Right lobe of liver (tissue), 6 donors: ENCODE results near the gene RTN4. TPM values are rescaled to one million over a fixed set of nuclear protein-coding genes. Genes with fewer than 3 reads are reported as not detected.
A peak's percentile ranks its signal among the peaks of the same experiment; 100 is the strongest.
"Not testable (repeated sequence)": the region's sequence is repeated elsewhere in the genome, so short reads cannot be mapped to it uniquely, and the experiment has no call there.

Source experiments
- ATAC-seq, 4 donors: fragments of 200-7000 bp; cut with Tn5 transposase; one replicate each; pipeline ENCODE4 v1.9.1; 2020; ENCODE audit warnings: mild to moderate bottlenecking in 4 of 4, moderate library complexity in 4 of 4
- DNase-seq, 3 donors: peaks; one replicate each; pipeline ENCODE4 v3.0.0-alpha.2; 2020
- H3K27ac ChIP-seq, 3 donors: fragments of 200-600 bp; one replicate each; pipeline ENCODE4 v1.8.0; 2022
- H3K27me3 ChIP-seq, 2 donors: fragments of 200-600 bp; one replicate each; pipeline ENCODE4 v1.8.0; 2022
- H3K36me3 ChIP-seq, 4 donors: fragments of 200-600 bp; sonication (generic) in 1 of 4; one replicate each; pipeline versions ENCODE4 v1.5.1 to v1.8.0; 2017 to 2022; ENCODE audit warnings: control low read depth in 1 of 4
- H3K4me1 ChIP-seq, 4 donors: fragments of 200-600 bp; sonication (generic) in 1 of 4; one replicate each; pipeline versions ENCODE4 v1.5.1 to v1.8.0; 2017 to 2022; ENCODE audit warnings: control low read depth in 1 of 4
- H3K4me3 ChIP-seq, 3 donors: fragments of 200-600 bp; one replicate each; pipeline ENCODE4 v1.8.0; 2022
- H3K9me3 ChIP-seq, 4 donors: fragments of 200-600 bp; sonication (generic) in 1 of 4; one replicate each; pipeline versions ENCODE4 v1.5.1 to v1.8.0; 2017 to 2022; ENCODE audit warnings: control low read depth in 1 of 4
- CTCF ChIP-seq, 4 donors: fragments of 200-600 bp in 3 of 4; fragments of 450-650 bp in 1 of 4; IDR thresholded peaks; one replicate each; pipeline versions ENCODE4 v1.5.1 to v1.8.0; 2016 to 2022; ENCODE audit warnings: antibody characterized with exemption in 4 of 4, mild to moderate bottlenecking in 2 of 4
- POLR2A ChIP-seq: fragments of 450-650 bp; IDR thresholded peaks from one replicate; pipeline ENCODE4 v1.6.1; 2017; ENCODE audit warnings: antibody characterized with exemption, mild to moderate bottlenecking
- WGBS: methylation state at CpG from one replicate; pipeline ENCODE4 v1.1.6; 2018; ENCODE audit warnings: low coverage, low lambda C conversion rate; ENCODE audit not compliant: insufficient coverage; ENCODE audit errors: missing lambda C conversion rate; 5-methylcytosine and 5-hydroxymethylcytosine counted together
- intact Hi-C, 2 donors: fragments of 100-400 bp; cut with DNase I; formaldehyde crosslinking; loops; one replicate each; pipeline versions ENCODE4 v1.11.2 to v1.14.1; 2022
- total RNA-seq, 6 experiments: library from RNA; depleted of rRNA in 2 of 6; stranded (reverse); fragments of >200 nt in 2 of 6; fragmentation: NEBNext Ultra II Directional in 3 of 6; extraction: Animal tissue kit (Norgen Biotek cat#: 25700) in 3 of 6; gene quantifications; one replicate each; pipeline versions ENCODE4 v1.1.0 to v1.2.4, GENCODE V29; 2016 to 2023
- donor health status: DM: no; HTN: yes; CAD: no.
- donor health status: DM: no; HTN: no; CAD: no.
- donor health status: DM: no; HTN: no; CAD: no.
- donor health status: DM: no; HTN: yes; CAD: no.
- donor health status: DM: no; HTN: yes; CAD: no.

Gene RTN4
- total RNA-seq, 6 experiments from 2014 or later: 126 to 195 (median 177) TPM

GRCh38 chr2:55076721-55077120 lies 26.5 kb upstream of the RTN4 start:
- intact Hi-C loops: no loop called here
- Histone ChIP-seq H3K9me3 (no peaks in the 10 kb centered on the region), H3K4me3 (no peak overlapping the region), H3K27ac (no peak overlapping the region), H3K27me3 (no peaks in the 10 kb centered on the region), H3K36me3 (no peaks in the 10 kb centered on the region), H3K4me1 (no peaks in the 10 kb centered on the region)
- no peak for DNase-seq
- WGBS: 83% methylated on average over 9 of the region's 9 CpGs
- TF ChIP-seq CTCF (IDR thresholded peaks at IDR 0.05): no peak
- no peak for TF ChIP-seq POLR2A
- no peak for ATAC-seq

DNA sequence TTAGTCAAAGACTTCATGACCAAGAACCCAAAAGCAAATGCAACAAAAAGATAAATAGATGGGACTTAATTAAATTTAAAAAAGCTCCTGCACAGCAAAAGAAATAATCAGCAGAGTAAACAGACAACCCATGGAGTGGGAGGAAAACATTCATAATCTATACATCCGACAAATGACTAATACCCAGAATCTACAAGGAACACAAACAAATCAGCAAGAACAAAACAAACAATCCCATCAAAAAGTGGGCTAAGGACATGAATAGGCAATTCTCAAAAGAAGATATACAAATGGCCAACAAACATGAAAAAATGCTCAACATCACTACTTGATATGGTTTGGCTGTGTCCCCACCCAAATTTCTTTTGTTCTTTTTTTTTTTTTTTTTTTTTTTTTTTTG lies 25.8 kb upstream of the RTN4 start:
- ATAC-seq, H3K4me3 ChIP-seq, H3K27me3 ChIP-seq, H3K36me3 ChIP-seq, intact Hi-C loops, H3K9me3 ChIP-seq, H3K4me1 ChIP-seq, DNase-seq, H3K27ac ChIP-seq: not testable (repeated sequence)
- WGBS: 56% methylated on average over 1 of the region's 1 CpG

GRCh38 chr2:55073000-55073983 lies 23.0 kb upstream of the RTN4 start:
- H3K27ac ChIP-seq: no peak overlapping the region
- intact Hi-C loops: no loop called here

DNA sequence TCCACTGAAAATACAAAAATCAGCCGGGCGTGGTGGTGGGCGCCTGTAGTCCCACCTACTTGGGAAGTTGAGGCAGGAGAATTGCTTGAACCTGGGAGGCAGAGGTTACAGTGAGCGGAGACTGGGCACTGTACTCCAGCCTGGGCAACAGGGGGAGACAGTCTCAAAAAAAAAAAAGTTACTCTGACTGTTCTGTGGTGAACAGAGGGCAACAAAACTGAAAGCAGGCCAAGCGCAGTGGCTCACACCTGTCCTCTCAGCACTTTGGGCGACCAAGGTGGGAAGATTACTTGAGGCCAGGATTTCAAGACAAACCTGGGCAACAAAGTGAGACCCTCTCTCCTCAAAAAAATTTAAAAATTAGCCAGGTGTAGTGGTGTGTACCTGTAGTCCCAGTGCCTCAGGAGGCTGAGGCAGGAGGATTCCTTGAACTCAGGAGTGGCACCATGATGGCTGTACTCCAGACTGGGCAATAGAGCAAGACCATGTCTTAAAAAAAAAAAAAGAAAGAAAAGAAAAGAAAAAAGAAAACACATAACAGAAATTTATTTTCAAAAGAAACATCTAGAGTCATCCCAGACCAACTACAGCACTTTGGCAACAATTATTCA lies 13.6 kb upstream of the RTN4 start:
- no peak overlapping the region for H3K4me3 ChIP-seq
- H3K27me3 ChIP-seq: no peaks in the 10 kb centered on the region
- H3K9me3 ChIP-seq: no peaks in the 10 kb centered on the region
- 94% methylated on average over 6 of the region's 6 CpGs for WGBS
- H3K4me1 ChIP-seq: no peaks in the 10 kb centered on the region
- peak in 1 of 4 donors; percentile 28 for ATAC-seq
- no peaks in the 10 kb centered on the region for H3K36me3 ChIP-seq
- TF ChIP-seq CTCF (IDR thresholded peaks at IDR 0.05): no peak
- TF ChIP-seq POLR2A: no peak
- H3K27ac ChIP-seq: no peak overlapping the region
- intact Hi-C loops: no loop called here
- no peak for DNase-seq

More at GRCh38 chr2:55073000-55073983, 23.0 kb upstream of the RTN4 start:
- DNase-seq: no peak
- no peak for ATAC-seq
- Histone ChIP-seq H3K27me3 (no peaks in the 10 kb centered on the region), H3K36me3 (no peaks in the 10 kb centered on the region), H3K4me1 (no peaks in the 10 kb centered on the region), H3K9me3 (no peaks in the 10 kb centered on the region), H3K4me3 (no peak overlapping the region)
- TF ChIP-seq CTCF (IDR thresholded peaks at IDR 0.05): no peak
- no peak for TF ChIP-seq POLR2A
- 56% methylated on average over 6 of the region's 6 CpGs for WGBS

DNA sequence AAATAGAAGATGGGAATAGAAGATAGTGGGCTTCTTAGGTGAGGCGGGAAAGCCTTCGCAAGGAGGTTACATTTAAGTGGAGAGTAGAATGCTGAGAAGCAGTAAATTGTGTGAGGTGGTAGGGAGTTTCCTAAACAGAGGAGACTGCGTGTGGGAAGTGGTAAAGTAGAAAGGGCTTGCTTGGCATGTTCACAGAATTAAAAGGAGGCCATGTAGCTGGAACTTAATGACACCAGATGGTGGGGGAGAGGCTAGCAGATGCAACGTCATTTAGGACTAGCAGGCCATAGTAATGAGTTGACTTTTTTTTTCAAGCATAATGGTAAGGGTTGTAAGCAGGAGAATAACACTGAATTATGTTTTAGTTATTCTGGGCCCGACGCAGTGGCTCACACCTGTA lies 13.0 kb upstream of the RTN4 start:
- Histone ChIP-seq H3K36me3 (no peaks in the 10 kb centered on the region), H3K9me3 (no peaks in the 10 kb centered on the region), H3K4me1 (no peaks in the 10 kb centered on the region), H3K27ac (no peak overlapping the region), H3K4me3 (no peak overlapping the region), H3K27me3 (no peaks in the 10 kb centered on the region)
- ATAC-seq: no peak
- TF ChIP-seq CTCF (IDR thresholded peaks at IDR 0.05): no peak
- intact Hi-C loops: no loop called here
- WGBS: 93% methylated on average over 6 of the region's 6 CpGs
- DNase-seq: no peak
